ENCODE measurements around the gene CLEC19A.

Gene CLEC19A

DNA sequence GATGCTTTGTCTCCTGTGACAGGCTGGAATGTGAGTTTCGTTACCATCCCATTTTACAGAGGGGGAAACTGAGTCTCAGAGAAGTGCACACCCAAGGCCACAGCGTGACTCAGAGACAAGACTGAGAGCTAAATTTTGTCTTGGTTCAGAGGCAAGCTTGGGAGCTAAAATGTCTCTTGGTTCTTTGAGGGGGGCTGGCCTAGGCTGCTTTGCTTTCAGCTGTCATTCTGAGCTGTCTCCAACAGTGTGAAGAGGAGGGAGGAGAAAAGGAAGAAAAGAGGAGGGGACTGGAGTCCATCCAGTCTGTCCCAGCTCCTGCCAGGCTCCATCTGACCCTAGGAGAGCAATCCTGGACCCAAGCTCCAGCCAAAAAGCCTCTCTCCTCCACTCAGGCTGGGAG is at the start of gene CLEC19A:
Gene CLEC19A (plus strand): TSS at position 301 of the 400 bp plus-strand sequence. CDS start 121 bp downstream, outside the sequence.
- no peak within 1 kb of the TSS for H3K27ac ChIP-seq (ENCODE audit: low read depth, low read length)
- H3K4me1 ChIP-seq (ENCODE audit: control insufficient read depth in 5 of 5, insufficient read depth in 5 of 5, low read length in 5 of 5): no peaks in the 10 kb centered on the region
- H3K36me3 ChIP-seq (ENCODE audit: control insufficient read depth in 5 of 5, insufficient read depth in 5 of 5, low read length in 5 of 5): no peaks in the 10 kb centered on the region
- H3K4me3 ChIP-seq (ENCODE audit: low read depth in 1 of 5, low read length in 5 of 5): no peak within 1 kb of the TSS
- no peak within 1 kb of the TSS for H3K9ac ChIP-seq (ENCODE audit: low read length in 5 of 5)
- peaks cover 0 to 10% (median 0%) of the 10 kb centered on the region in 5 donors for H3K27me3 ChIP-seq (ENCODE audit: control insufficient read depth in 5 of 5, insufficient read depth in 4 of 5, low read length in 5 of 5)
- H3K9me3 ChIP-seq (ENCODE audit: control insufficient read depth in 5 of 5, low read length in 5 of 5): no peaks in the 10 kb centered on the region

DNA sequence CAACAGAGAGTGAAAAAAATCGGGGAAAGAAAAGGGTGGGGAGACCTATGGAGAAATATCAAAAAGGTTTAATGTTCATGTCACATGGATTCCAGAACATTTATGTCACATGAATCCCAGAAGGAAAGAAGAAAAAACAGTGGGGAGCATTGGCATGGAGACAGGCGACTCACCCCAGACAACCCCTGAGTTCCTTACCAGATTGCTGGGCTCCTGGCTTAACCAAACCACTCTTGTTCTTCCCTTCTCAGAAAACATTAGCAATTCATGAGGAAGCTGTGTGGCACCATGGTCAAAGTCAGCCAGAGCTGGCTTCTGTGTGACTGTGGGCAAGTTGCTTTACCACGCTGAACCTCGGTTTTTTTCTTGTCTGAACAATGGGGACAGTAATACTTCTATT is 49.6 kb upstream of the CLEC19A start:
- Histone ChIP-seq H3K27ac (ENCODE audit: low read depth, low read length) (no peak overlapping the region), H3K27me3 (ENCODE audit: control insufficient read depth in 5 of 5, insufficient read depth in 4 of 5, low read length in 5 of 5) (no peaks in the 10 kb centered on the region), H3K4me1 (ENCODE audit: control insufficient read depth in 5 of 5, insufficient read depth in 5 of 5, low read length in 5 of 5) (no peaks in the 10 kb centered on the region), H3K9me3 (ENCODE audit: control insufficient read depth in 5 of 5, low read length in 5 of 5) (peaks cover 0 to 28% (median 18%) of the 10 kb centered on the region in 5 donors), H3K36me3 (ENCODE audit: control insufficient read depth in 5 of 5, insufficient read depth in 5 of 5, low read length in 5 of 5) (peaks cover 0 to 3% (median 0%) of the 10 kb centered on the region in 5 donors), H3K4me3 (ENCODE audit: low read depth in 1 of 5, low read length in 5 of 5) (no peak overlapping the region), H3K9ac (ENCODE audit: low read length in 5 of 5) (no peak overlapping the region)

DNA sequence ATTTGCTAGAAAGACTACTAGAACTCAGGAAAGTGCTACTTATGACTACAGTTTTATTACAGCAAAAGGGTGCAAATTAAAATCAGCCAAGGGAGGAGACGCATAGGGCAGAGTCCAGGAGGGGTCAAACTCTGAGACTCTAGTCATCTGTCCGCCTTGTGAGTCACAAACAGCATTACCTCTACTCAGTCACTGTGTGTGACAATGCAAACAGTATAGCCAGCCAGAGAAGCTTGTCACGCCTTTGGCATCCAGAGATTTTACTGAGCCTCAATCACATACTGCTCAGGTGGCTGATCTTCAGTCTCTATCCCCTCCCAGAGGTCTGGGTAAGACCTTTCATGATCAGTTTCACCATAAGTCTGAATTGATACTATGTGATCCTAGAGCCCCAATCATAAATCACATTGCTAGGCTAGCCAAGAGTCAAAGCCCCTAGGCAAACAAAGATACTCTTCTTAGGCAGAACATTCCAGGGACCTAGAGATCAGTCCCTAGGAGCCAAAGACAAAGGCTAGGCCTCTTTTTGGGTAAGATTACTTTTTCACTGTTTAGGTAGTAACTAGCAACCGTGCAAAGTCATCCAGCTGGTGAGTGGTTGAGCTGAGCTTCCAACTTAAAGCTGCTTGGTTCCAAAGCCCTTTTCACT is 48.8 kb upstream of the CLEC19A start:
- peaks cover 0 to 3% (median 0%) of the 10 kb centered on the region in 5 donors for H3K36me3 ChIP-seq (ENCODE audit: control insufficient read depth in 5 of 5, insufficient read depth in 5 of 5, low read length in 5 of 5)
- H3K4me3 ChIP-seq (ENCODE audit: low read depth in 1 of 5, low read length in 5 of 5): no peak overlapping the region
- no peaks in the 10 kb centered on the region for H3K4me1 ChIP-seq (ENCODE audit: control insufficient read depth in 5 of 5, insufficient read depth in 5 of 5, low read length in 5 of 5)
- no peaks in the 10 kb centered on the region for H3K27me3 ChIP-seq (ENCODE audit: control insufficient read depth in 5 of 5, insufficient read depth in 4 of 5, low read length in 5 of 5)
- H3K27ac ChIP-seq (ENCODE audit: low read depth, low read length): no peak overlapping the region
- peaks cover 0 to 28% (median 18%) of the 10 kb centered on the region in 5 donors for H3K9me3 ChIP-seq (ENCODE audit: control insufficient read depth in 5 of 5, low read length in 5 of 5)
- no peak overlapping the region for H3K9ac ChIP-seq (ENCODE audit: low read length in 5 of 5)

DNA sequence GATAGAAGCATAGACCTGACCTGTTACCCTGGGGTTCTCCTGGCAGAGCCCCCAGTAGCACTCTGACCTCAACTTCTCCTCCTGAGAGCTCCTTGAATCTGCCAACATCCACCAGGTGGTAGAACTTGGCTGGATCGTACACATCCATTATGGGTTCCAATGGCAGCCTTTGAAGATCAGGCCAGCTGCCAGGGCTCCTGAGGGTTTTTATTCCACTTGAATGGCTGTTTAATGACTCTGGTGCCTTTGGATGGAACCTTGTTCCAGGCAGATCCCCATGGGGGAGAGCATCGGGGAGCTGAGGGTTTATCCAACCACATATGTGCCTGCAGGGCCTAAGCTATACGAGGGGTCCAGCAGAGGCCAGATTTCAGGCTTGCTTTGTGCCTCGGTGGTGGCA is 47.1 kb upstream of the CLEC19A start:
- H3K9ac ChIP-seq (ENCODE audit: low read length in 5 of 5): no peak overlapping the region
- no peaks in the 10 kb centered on the region for H3K27me3 ChIP-seq (ENCODE audit: control insufficient read depth in 5 of 5, insufficient read depth in 4 of 5, low read length in 5 of 5)
- H3K4me3 ChIP-seq (ENCODE audit: low read depth in 1 of 5, low read length in 5 of 5): no peak overlapping the region
- no peak overlapping the region for H3K27ac ChIP-seq (ENCODE audit: low read depth, low read length)
- H3K4me1 ChIP-seq (ENCODE audit: control insufficient read depth in 5 of 5, insufficient read depth in 5 of 5, low read length in 5 of 5): no peaks in the 10 kb centered on the region
- H3K36me3 ChIP-seq (ENCODE audit: control insufficient read depth in 5 of 5, insufficient read depth in 5 of 5, low read length in 5 of 5): peaks cover 0 to 3% (median 0%) of the 10 kb centered on the region in 5 donors
- H3K9me3 ChIP-seq (ENCODE audit: control insufficient read depth in 5 of 5, low read length in 5 of 5): peaks cover 0 to 28% (median 18%) of the 10 kb centered on the region in 5 donors

DNA sequence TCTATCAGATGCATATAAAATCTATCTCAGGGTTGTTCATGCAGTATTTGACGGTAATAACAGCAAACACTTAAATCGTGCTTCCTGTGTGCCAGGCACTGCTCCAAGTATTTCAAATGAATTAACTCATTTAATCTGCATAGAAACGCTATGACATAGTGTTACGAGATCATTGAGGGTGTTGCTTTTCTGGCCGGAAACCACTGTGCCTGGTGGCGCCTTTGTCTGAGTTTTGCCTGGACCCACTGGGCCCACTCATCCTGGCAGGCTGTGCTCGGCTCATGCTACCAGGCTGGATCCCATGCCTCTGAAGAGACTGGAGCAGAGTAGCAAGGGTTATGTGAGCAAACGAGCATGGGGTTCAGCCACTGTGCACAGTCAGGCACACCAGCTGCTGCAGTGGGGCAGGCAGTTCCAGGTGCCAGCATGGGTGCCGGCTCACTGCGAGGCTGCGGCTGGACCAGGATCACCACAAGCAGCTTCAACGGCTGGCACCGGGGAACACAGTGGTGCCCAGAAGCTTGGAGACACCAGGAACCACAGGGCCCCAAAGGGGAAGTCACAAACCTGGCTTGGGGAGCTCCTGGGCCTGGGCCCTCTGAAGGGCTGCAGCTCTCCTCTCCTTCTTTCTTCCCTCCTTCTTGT is 45.9 kb upstream of the CLEC19A start:
- Histone ChIP-seq H3K4me3 (ENCODE audit: low read depth in 1 of 5, low read length in 5 of 5) (no peak overlapping the region), H3K36me3 (ENCODE audit: control insufficient read depth in 5 of 5, insufficient read depth in 5 of 5, low read length in 5 of 5) (peaks cover 0 to 3% (median 0%) of the 10 kb centered on the region in 5 donors), H3K27me3 (ENCODE audit: control insufficient read depth in 5 of 5, insufficient read depth in 4 of 5, low read length in 5 of 5) (no peaks in the 10 kb centered on the region), H3K9ac (ENCODE audit: low read length in 5 of 5) (no peak overlapping the region), H3K4me1 (ENCODE audit: control insufficient read depth in 5 of 5, insufficient read depth in 5 of 5, low read length in 5 of 5) (no peaks in the 10 kb centered on the region), H3K9me3 (ENCODE audit: control insufficient read depth in 5 of 5, low read length in 5 of 5) (peaks cover 0 to 25% (median 15%) of the 10 kb centered on the region in 5 donors), H3K27ac (ENCODE audit: low read depth, low read length) (no peak overlapping the region)

DNA sequence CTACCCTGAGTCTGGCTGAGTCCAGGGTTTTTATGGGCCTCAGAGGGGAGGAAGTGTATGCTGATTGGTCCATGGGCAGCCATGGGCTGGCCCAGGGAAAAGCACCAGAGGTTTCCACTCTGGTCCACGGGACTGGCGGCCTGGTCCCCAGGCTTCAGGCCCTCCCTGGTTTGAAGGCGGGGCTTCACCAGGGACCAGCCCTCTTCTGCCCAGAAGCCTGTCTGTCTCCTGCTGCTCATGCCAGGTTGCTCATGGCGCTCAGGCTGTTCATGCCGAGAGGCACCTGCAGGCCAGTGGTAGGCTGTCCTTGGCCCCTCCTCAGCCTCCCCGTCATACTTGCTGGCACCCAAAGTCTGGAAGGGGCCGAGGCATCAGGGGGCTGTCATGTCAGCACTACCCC is 45.0 kb upstream of the CLEC19A start:
- no peak overlapping the region for H3K4me3 ChIP-seq (ENCODE audit: low read depth in 1 of 5, low read length in 5 of 5)
- no peaks in the 10 kb centered on the region for H3K27me3 ChIP-seq (ENCODE audit: control insufficient read depth in 5 of 5, insufficient read depth in 4 of 5, low read length in 5 of 5)
- peaks cover 0 to 4% (median 0%) of the 10 kb centered on the region in 5 donors for H3K36me3 ChIP-seq (ENCODE audit: control insufficient read depth in 5 of 5, insufficient read depth in 5 of 5, low read length in 5 of 5)
- H3K9ac ChIP-seq (ENCODE audit: low read length in 5 of 5): no peak overlapping the region
- H3K27ac ChIP-seq (ENCODE audit: low read depth, low read length): no peak overlapping the region
- H3K4me1 ChIP-seq (ENCODE audit: control insufficient read depth in 5 of 5, insufficient read depth in 5 of 5, low read length in 5 of 5): no peaks in the 10 kb centered on the region
- H3K9me3 ChIP-seq (ENCODE audit: control insufficient read depth in 5 of 5, low read length in 5 of 5): peaks cover 0 to 16% (median 10%) of the 10 kb centered on the region in 5 donors

DNA sequence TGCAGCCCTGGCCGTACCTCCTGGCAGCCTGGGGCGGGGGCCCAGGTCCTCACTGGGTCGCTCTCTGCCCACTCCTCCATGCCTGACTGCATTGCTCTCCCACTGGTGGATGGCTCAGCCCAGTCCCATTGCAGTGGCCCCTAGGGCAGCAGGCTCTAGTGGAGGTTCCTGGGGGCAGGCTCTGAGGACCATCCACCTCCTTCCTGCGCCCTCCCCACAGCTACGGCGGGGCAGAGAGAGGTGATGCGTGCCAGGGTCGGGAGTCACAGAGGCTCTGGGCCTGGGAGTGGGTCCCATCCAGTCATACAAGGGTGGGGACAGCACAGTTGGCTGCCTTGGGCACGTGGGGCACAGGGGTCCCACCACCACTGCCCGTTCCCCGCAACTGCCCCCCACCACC is 44.0 kb upstream of the CLEC19A start:
- H3K27me3 ChIP-seq (ENCODE audit: control insufficient read depth in 5 of 5, insufficient read depth in 4 of 5, low read length in 5 of 5): no peaks in the 10 kb centered on the region
- H3K4me3 ChIP-seq (ENCODE audit: low read depth in 1 of 5, low read length in 5 of 5): no peak overlapping the region
- H3K27ac ChIP-seq (ENCODE audit: low read depth, low read length): no peak overlapping the region
- H3K36me3 ChIP-seq (ENCODE audit: control insufficient read depth in 5 of 5, insufficient read depth in 5 of 5, low read length in 5 of 5): peaks cover 0 to 4% (median 0%) of the 10 kb centered on the region in 5 donors
- H3K4me1 ChIP-seq (ENCODE audit: control insufficient read depth in 5 of 5, insufficient read depth in 5 of 5, low read length in 5 of 5): no peaks in the 10 kb centered on the region
- H3K9me3 ChIP-seq (ENCODE audit: control insufficient read depth in 5 of 5, low read length in 5 of 5): peaks cover 0 to 7% (median 2%) of the 10 kb centered on the region in 5 donors
- H3K9ac ChIP-seq (ENCODE audit: low read length in 5 of 5): no peak overlapping the region

DNA sequence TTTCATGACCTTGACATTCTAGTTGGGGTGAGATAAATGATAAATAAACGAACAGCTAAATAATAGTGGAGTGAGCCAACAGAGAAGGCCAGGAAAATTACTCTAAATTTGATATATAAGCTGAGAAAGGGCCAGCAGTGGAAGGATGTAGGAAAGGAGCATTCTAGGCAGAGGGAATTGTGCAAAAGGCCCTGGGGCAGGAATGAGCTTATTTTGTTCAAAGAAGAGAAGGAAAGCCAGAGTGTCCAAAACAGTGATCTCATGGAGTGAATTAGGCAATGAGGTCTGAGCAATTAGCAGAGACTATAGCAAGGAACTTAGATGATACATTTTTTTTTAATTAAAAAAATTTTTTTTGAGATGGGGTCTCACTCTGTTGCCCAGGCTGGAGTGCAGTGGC is 43.3 kb upstream of the CLEC19A start:
- H3K27ac ChIP-seq (ENCODE audit: low read depth, low read length): no peak overlapping the region
- no peaks in the 10 kb centered on the region for H3K27me3 ChIP-seq (ENCODE audit: control insufficient read depth in 5 of 5, insufficient read depth in 4 of 5, low read length in 5 of 5)
- no peaks in the 10 kb centered on the region for H3K4me1 ChIP-seq (ENCODE audit: control insufficient read depth in 5 of 5, insufficient read depth in 5 of 5, low read length in 5 of 5)

DNA sequence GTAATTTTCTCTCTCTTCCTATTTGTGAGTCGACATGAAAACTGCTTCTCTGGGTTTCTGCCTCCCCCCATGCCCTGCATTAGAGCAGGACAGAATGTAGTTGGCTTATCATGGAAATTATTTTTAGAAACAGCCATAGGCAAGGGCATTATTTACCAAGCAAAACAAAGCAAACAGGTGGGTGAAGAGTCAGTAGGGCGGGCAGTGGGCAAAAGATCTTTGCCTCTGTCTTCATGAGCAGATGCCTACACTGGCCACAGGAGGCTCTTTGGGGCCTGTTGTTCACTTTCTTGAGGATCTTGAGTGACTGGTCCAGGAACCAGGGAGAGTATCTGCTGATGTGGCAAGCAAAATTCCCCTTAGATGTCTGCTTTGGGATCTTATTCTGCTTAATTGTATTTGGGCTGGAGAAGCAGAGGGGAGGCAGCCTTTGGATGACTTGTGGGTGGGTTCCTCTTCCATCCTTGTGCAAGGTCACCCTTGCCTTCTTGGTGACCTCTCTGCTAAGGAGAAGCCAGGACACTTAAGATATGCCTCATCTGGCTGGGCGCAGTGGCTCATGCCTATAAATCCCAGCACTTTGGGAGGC is 42.5 kb upstream of the CLEC19A start:
- H3K9me3 ChIP-seq (ENCODE audit: control insufficient read depth in 5 of 5, low read length in 5 of 5): peaks cover 0 to 6% (median 2%) of the 10 kb centered on the region in 5 donors
- no peaks in the 10 kb centered on the region for H3K27me3 ChIP-seq (ENCODE audit: control insufficient read depth in 5 of 5, insufficient read depth in 4 of 5, low read length in 5 of 5)
- H3K4me3 ChIP-seq (ENCODE audit: low read depth in 1 of 5, low read length in 5 of 5): no peak overlapping the region
- H3K36me3 ChIP-seq (ENCODE audit: control insufficient read depth in 5 of 5, insufficient read depth in 5 of 5, low read length in 5 of 5): peaks cover 0 to 4% (median 0%) of the 10 kb centered on the region in 5 donors
- no peak overlapping the region for H3K9ac ChIP-seq (ENCODE audit: low read length in 5 of 5)
- no peak overlapping the region for H3K27ac ChIP-seq (ENCODE audit: low read depth, low read length)
- H3K4me1 ChIP-seq (ENCODE audit: control insufficient read depth in 5 of 5, insufficient read depth in 5 of 5, low read length in 5 of 5): no peaks in the 10 kb centered on the region

More for the DNA sequence above, 43.3 kb upstream of the CLEC19A start:
- H3K9ac ChIP-seq (ENCODE audit: low read length in 5 of 5): no peak overlapping the region
- H3K4me3 ChIP-seq (ENCODE audit: low read depth in 1 of 5, low read length in 5 of 5): no peak overlapping the region
- peaks cover 0 to 4% (median 0%) of the 10 kb centered on the region in 5 donors for H3K36me3 ChIP-seq (ENCODE audit: control insufficient read depth in 5 of 5, insufficient read depth in 5 of 5, low read length in 5 of 5)
- peaks cover 0 to 6% (median 2%) of the 10 kb centered on the region in 5 donors for H3K9me3 ChIP-seq (ENCODE audit: control insufficient read depth in 5 of 5, low read length in 5 of 5)

DNA sequence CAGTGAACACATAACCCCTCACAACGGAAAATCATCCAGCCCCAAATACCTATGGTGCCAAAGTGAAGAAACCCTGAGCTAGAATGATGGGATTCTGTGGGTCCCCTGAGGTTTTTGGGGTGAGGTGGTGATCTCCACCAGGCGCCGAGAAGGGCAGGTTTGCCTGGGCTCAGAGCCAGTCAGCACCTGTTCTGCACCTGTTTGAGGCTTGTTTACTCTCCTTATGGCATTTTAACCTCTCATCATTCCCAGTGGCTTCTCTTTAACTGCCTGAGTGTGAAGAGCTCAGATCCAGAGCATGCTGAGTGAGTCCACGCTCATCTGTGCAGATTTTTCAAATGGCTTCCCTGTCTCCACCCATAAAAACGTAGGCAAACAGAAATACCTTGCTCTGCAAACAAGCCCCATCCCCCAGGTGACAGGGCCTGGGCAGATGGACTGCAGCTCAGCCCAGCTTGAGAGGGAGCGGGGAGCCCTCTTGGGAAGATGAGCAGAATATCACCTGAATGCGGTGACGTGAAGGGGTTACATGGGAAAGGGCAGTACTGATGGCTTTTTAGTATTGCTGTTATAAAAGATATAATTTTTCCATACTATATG is 40.1 kb upstream of the CLEC19A start:
- H3K36me3 ChIP-seq (ENCODE audit: control insufficient read depth in 5 of 5, insufficient read depth in 5 of 5, low read length in 5 of 5): peaks cover 0 to 4% (median 0%) of the 10 kb centered on the region in 5 donors

More for the DNA sequence above, 40.1 kb upstream of the CLEC19A start:
- no peak overlapping the region for H3K4me3 ChIP-seq (ENCODE audit: low read depth in 1 of 5, low read length in 5 of 5)
- no peaks in the 10 kb centered on the region for H3K27me3 ChIP-seq (ENCODE audit: control insufficient read depth in 5 of 5, insufficient read depth in 4 of 5, low read length in 5 of 5)
- H3K4me1 ChIP-seq (ENCODE audit: control insufficient read depth in 5 of 5, insufficient read depth in 5 of 5, low read length in 5 of 5): no peaks in the 10 kb centered on the region
- no peak overlapping the region for H3K9ac ChIP-seq (ENCODE audit: low read length in 5 of 5)
- peaks cover 0 to 3% (median 0%) of the 10 kb centered on the region in 5 donors for H3K9me3 ChIP-seq (ENCODE audit: control insufficient read depth in 5 of 5, low read length in 5 of 5)
- no peak overlapping the region for H3K27ac ChIP-seq (ENCODE audit: low read depth, low read length)

Data from subcutaneous abdominal adipose tissue (tissue), 5 donors.